NCI-H226 (cell line): ENCODE measurements around the gene PPID.
"Not testable (repeated sequence)": the region's sequence is repeated elsewhere in the genome, so short reads cannot be mapped to it uniquely, and the experiment has no call there.

Experiments used
- DNase-seq: peaks from one replicate; pipeline ENCODE4 v3.0.0-alpha.2; 2015

The PPID gene

GRCh38 chr4:158664806-158665205, 58.4 kb downstream of the PPID start:
- no peak for DNase-seq

- DNase-seq: peak; percentile 66
Observed at GRCh38 chr4:158663707-158664625, 59.2 kb downstream of the PPID start.

- not testable (repeated sequence) for DNase-seq
Observed at GRCh38 chr4:158663255-158663654, 59.9 kb downstream of the PPID start.
